MM.1S (cell line): ENCODE data around the gene NME3.

Experiments
- DNase-seq: peaks from one replicate; pipeline ENCODE4 v3.0.0-alpha.2; 2015
- H2AFZ ChIP-seq: fragments of 300-600 bp; sonication (generic); 2 replicates; pipeline ENCODE4 v1.6.0; 2016; ENCODE audit warnings: antibody characterized with exemption, low read length
- H3F3A ChIP-seq: fragments of 300-600 bp; sonication (generic); 2 replicates; pipeline ENCODE4 v1.6.1; 2016; ENCODE audit warnings: mild to moderate bottlenecking, antibody characterized with exemption, low read length, moderate library complexity, mixed read lengths; ENCODE audit not compliant: insufficient read depth
- H3K27ac ChIP-seq: fragments of 300-600 bp; sonication (generic); 2 replicates; pipeline ENCODE4 v1.5.1; 2016; ENCODE audit warnings: mild to moderate bottlenecking, low read length
- H3K27me3 ChIP-seq: fragments of 300-600 bp; sonication (generic); replicated peaks from 2 replicates; pipeline ENCODE4 v1.6.0; 2016; ENCODE audit warnings: low read length; ENCODE audit not compliant: insufficient read depth
- H3K36me3 ChIP-seq: fragments of 300-600 bp; sonication (generic); replicated peaks from 2 replicates; pipeline ENCODE4 v1.6.1; 2016; ENCODE audit warnings: mild to moderate bottlenecking, low read length, mixed read lengths; ENCODE audit not compliant: insufficient read depth
- H3K4me1 ChIP-seq: fragments of 300-600 bp; sonication (generic); 2 replicates; pipeline ENCODE4 v1.6.1; 2016; ENCODE audit warnings: low read length, mixed read lengths
- H3K4me2 ChIP-seq: fragments of 300-600 bp; sonication (generic); 2 replicates; pipeline ENCODE4 v1.6.0; 2016; ENCODE audit warnings: low read depth, low read length
- H3K4me3 ChIP-seq: fragments of 300-600 bp; sonication (generic); 2 replicates; pipeline ENCODE4 v1.5.1; 2016; ENCODE audit warnings: low read length, mixed read lengths
- H3K79me2 ChIP-seq: fragments of 300-600 bp; sonication (generic); 2 replicates; pipeline ENCODE4 v1.6.1; 2016; ENCODE audit warnings: mixed run types, low read length, mixed read lengths
- H3K9ac ChIP-seq: fragments of 300-600 bp; sonication (generic); 2 replicates; pipeline ENCODE4 v1.6.1; 2016; ENCODE audit warnings: low read length, mixed read lengths
- H3K9me2 ChIP-seq: fragments of 300-600 bp; sonication (generic); replicated peaks from 2 replicates; pipeline ENCODE4 v1.6.1; 2016; ENCODE audit warnings: mild to moderate bottlenecking, low read length, mixed read lengths; ENCODE audit not compliant: insufficient read depth
- H3K9me3 ChIP-seq: fragments of 300-600 bp; sonication (generic); replicated peaks from 2 replicates; pipeline ENCODE4 v1.6.1; 2016; ENCODE audit warnings: mild to moderate bottlenecking, low read length, mixed read lengths; ENCODE audit not compliant: insufficient read depth
- H4K20me1 ChIP-seq: fragments of 300-600 bp; sonication (generic); 2 replicates; pipeline ENCODE4 v1.6.1; 2016; ENCODE audit warnings: mild to moderate bottlenecking, low read length, moderate library complexity, mixed read lengths; ENCODE audit not compliant: insufficient read depth
- CTCF ChIP-seq: fragments of 300-600 bp; sonication (generic); IDR thresholded peaks from 2 replicates; pipeline ENCODE4 v1.5.1; 2016; ENCODE audit warnings: antibody characterized with exemption, low read length, mixed read lengths
- EZH2 ChIP-seq: fragments of 300-600 bp; sonication (generic); optimal IDR thresholded peaks from 2 replicates; pipeline ENCODE3; 2017; ENCODE audit warnings: low read depth, mild to moderate bottlenecking, antibody characterized with exemption, low read length, mixed read lengths
- EZH2phosphoT487 ChIP-seq: fragments of 300-600 bp; sonication (generic); IDR thresholded peaks from 2 replicates; pipeline ENCODE4 v1.6.1; 2018; ENCODE audit warnings: antibody characterized with exemption, low read length

NME3 gene

GRCh38 chr16:1732071-1732470 is 39.3 kb downstream of the NME3 start:
- DNase-seq, result no peak
- Histone ChIP-seq H4K20me1 (no peaks in the 10 kb centered on the region), H3K4me2 (no peak overlapping the region), H3K79me2 (peaks cover 6% of the 10 kb centered on the region), H3K9me3 (no peaks in the 10 kb centered on the region), H2AFZ (no peak overlapping the region), H3K4me1 (no peaks in the 10 kb centered on the region), H3F3A (peaks cover 4% of the 10 kb centered on the region; the same call in 1 of the 2 replicates), H3K9ac (no peak overlapping the region), H3K36me3 (no peaks in the 10 kb centered on the region; the same call in 1 of the 2 replicates), H3K27me3 (no peaks in the 10 kb centered on the region), H3K27ac (no peak overlapping the region), H3K9me2 (no peaks in the 10 kb centered on the region), H3K4me3 (no peak overlapping the region)
- no peak for TF ChIP-seq CTCF
- TF ChIP-seq EZH2, result no peak
- TF ChIP-seq EZH2phosphoT487, result no peak

- Histone ChIP-seq H3K27me3 (no peaks in the 10 kb centered on the region), H3K9me3 (no peaks in the 10 kb centered on the region), H3K9me2 (no peaks in the 10 kb centered on the region), H3K79me2 (peaks cover 11% of the 10 kb centered on the region), H3K36me3 (no peaks in the 10 kb centered on the region; the same call in 1 of the 2 replicates), H3F3A (peaks cover 4% of the 10 kb centered on the region; the same call in 1 of the 2 replicates), H2AFZ (no peak overlapping the region), H3K4me1 (no peaks in the 10 kb centered on the region), H3K9ac (no peak overlapping the region), H3K4me3 (no peak overlapping the region), H4K20me1 (no peaks in the 10 kb centered on the region), H3K4me2 (no peak overlapping the region), H3K27ac (no peak overlapping the region)
- TF ChIP-seq EZH2 (no peak), CTCF (no peak), EZH2phosphoT487 (no peak)
- no peak for DNase-seq
Observed at GRCh38 chr16:1731603-1732002, 39.7 kb downstream of the NME3 start.

GRCh38 chr16:1731073-1731472 is 40.3 kb downstream of the NME3 start:
- no peak for DNase-seq
- H3K36me3 ChIP-seq, result no peaks in the 10 kb centered on the region; the same call in 1 of the 2 replicates

More at GRCh38 chr16:1731073-1731472, 40.3 kb downstream of the NME3 start:
- H3K79me2 ChIP-seq, result peaks cover 11% of the 10 kb centered on the region
- H3K4me1 ChIP-seq, result no peaks in the 10 kb centered on the region
- H3K9me3 ChIP-seq, result no peaks in the 10 kb centered on the region
- no peaks in the 10 kb centered on the region for H3K9me2 ChIP-seq
- no peak overlapping the region for H3K9ac ChIP-seq
- no peaks in the 10 kb centered on the region for H4K20me1 ChIP-seq
- no peaks in the 10 kb centered on the region for H3K27me3 ChIP-seq
- no peak overlapping the region for H3K27ac ChIP-seq
- peaks cover 4% of the 10 kb centered on the region; the same call in 1 of the 2 replicates for H3F3A ChIP-seq
- TF ChIP-seq EZH2, result no peak
- TF ChIP-seq CTCF, result no peak
- no peak for TF ChIP-seq EZH2phosphoT487
- H3K4me2 ChIP-seq, result no peak overlapping the region
- no peak overlapping the region for H2AFZ ChIP-seq
- no peak overlapping the region for H3K4me3 ChIP-seq
